Mononuclear cell (primary cell): ENCODE data around the gene ATP7B. TPM values are rescaled to one million over a fixed set of nuclear protein-coding genes. Genes with fewer than 3 reads are reported as not detected.

Experiments
- H3K27me3 ChIP-seq: 2 replicates; pipeline ENCODE4 v1.6.0; 2011; ENCODE audit warnings: low read length, control low read depth; ENCODE audit not compliant: insufficient read depth
- H3K4me1 ChIP-seq: 2 replicates; pipeline ENCODE4 v1.5.1; 2011; ENCODE audit warnings: mild to moderate bottlenecking, low read length, control low read depth; ENCODE audit not compliant: insufficient read depth
- H3K4me3 ChIP-seq: 2 replicates; pipeline ENCODE4 v1.5.1; 2011; ENCODE audit warnings: mild to moderate bottlenecking, low read length, moderate library complexity
- H3K9me3 ChIP-seq: 2 replicates; pipeline ENCODE4 v1.5.1; 2011; ENCODE audit warnings: low read depth, mild to moderate bottlenecking, control low read depth, low read length
- total RNA-seq: library from RNA; depleted of rRNA; stranded (reverse); fragments of >200 nt; gene quantifications from one replicate; pipeline ENCODE4 v1.2.3, GENCODE V29; 2012

ATP7B gene
- total RNA-seq, 1 donor: 0.21 TPM

- Histone ChIP-seq H3K4me3 (no peak overlapping the region), H3K4me1 (no peaks in the 10 kb centered on the region), H3K27me3 (no peaks in the 10 kb centered on the region), H3K9me3 (no peaks in the 10 kb centered on the region)
These were observed 11.1 kb upstream of the ATP7B start for GRCh38 chr13:52022356-52022755.

DNA sequence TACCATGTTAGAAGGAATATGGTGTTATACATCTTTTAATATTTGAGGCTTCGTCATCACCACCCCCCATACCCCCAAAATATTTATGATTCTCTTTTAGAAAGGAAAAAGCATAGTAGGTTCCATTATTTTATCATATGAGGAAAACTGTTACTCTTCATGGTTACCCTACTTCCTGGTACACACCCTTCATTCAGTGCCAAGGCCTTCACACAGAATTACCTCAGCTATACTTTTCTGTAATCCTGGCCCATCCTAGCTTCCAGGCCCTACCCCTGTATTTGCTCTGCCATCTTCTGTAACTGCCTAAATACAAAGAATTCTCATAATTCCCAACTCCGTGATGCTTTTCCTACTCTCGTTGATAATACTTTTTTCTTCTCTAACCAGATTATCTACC lies 8.9 kb upstream of the ATP7B start:
- no peak overlapping the region for H3K4me3 ChIP-seq
- no peaks in the 10 kb centered on the region for H3K9me3 ChIP-seq
- H3K4me1 ChIP-seq: no peaks in the 10 kb centered on the region
- H3K27me3 ChIP-seq: no peaks in the 10 kb centered on the region

GRCh38 chr13:52016296-52016695 lies 5.0 kb upstream of the ATP7B start:
- H3K4me3 ChIP-seq: no peak overlapping the region
- no peaks in the 10 kb centered on the region for H3K9me3 ChIP-seq
- peaks cover 3% of the 10 kb centered on the region for H3K27me3 ChIP-seq
- peaks cover 4% of the 10 kb centered on the region for H3K4me1 ChIP-seq

DNA sequence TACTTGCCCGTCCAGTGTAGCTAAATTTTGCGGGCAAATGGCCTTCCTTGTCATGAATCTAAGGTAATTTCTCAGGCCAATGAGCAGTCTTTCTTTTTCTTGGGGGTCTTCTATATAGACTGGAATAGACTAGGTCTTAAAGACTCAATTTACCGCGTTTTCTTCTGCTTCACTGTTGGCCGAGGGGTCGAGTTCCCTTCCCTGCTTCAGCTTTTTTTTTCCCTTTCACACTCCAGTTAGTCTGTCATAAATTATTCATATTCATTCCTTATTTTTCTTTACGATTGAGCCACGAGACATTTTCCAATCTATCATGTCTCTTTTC lies 1.2 kb upstream of the ATP7B start:
- Histone ChIP-seq H3K27me3 (peaks cover 31% of the 10 kb centered on the region), H3K4me3 (peak overlapping the region; percentile 90), H3K9me3 (no peaks in the 10 kb centered on the region), H3K4me1 (peaks cover 9% of the 10 kb centered on the region)

GRCh38 chr13:52011632-52012511 lies 622 bp upstream of the ATP7B start, which contains the start of gene ALG11:
TSS of gene ALG11 (plus strand) at chr13:52012398. CDS start at chr13:52012419, 21 bp downstream.
- H3K27me3 ChIP-seq: peaks cover 31% of the 10 kb centered on the region
- H3K9me3 ChIP-seq: no peaks in the 10 kb centered on the region
- H3K4me3 ChIP-seq: peak within 1 kb of the TSS; percentile 90
- H3K4me1 ChIP-seq: peaks cover 9% of the 10 kb centered on the region

DNA sequence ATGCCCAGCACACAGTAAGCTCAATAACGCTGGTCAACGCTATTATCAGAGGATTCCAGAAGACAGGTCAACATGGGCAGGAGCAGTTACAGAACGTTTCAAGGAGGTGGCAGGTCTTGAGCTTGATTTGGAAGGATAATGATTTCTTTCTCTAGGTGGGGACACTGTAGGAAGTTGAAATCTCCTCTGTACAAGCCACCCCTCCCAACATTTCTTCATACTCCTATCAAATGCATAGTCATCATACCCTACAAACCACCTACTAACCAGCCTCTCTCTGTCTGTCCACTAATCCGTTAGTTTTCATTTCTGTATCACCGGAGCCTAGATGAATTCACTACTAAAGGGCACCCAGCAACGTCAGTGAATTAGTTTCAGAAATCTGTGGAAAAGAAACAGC lies 1.3 kb downstream of the ATP7B start:
- Histone ChIP-seq H3K4me1 (peaks cover 9% of the 10 kb centered on the region), H3K27me3 (peaks cover 31% of the 10 kb centered on the region), H3K4me3 (no peak overlapping the region), H3K9me3 (no peaks in the 10 kb centered on the region)

- no peaks in the 10 kb centered on the region for H3K9me3 ChIP-seq
- H3K4me3 ChIP-seq: no peak overlapping the region
- peaks cover 9% of the 10 kb centered on the region for H3K4me1 ChIP-seq
- peaks cover 31% of the 10 kb centered on the region for H3K27me3 ChIP-seq
These were observed 4.6 kb downstream of the ATP7B start for GRCh38 chr13:52006523-52007245.

DNA sequence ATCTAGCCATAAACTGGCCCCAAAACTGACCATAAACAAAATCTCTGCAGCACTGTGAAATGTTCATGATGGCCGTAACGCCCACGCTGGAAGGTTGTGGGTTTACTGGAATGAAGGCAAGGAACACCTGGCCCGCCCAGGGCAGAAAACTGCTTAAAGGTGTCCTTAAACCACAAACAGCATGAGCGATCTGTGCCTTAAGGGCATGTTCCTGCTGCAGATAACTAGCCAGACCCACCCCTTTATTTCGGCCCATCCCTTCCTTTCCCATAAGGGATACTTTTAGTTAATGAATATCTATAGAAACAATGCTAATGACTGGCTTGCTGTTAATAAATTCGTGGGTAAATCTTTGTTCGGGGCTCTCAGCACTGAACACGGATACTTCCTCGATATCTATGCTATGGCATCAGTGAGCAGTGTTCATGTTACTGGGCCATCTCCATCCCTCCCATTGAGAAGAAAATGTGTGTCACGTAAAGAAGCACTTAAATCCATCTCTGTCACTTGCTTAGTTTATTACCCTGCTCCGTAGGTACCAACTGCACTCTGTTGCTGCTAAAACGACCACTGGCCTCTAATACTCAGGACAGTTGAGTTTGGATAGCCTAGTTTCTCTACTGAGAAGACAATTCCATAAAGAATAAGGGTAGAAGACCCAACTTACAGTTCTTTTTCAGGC lies 5.3 kb downstream of the ATP7B start:
- Histone ChIP-seq H3K4me3 (no peak overlapping the region), H3K27me3 (peaks cover 25% of the 10 kb centered on the region), H3K4me1 (peaks cover 3% of the 10 kb centered on the region), H3K9me3 (no peaks in the 10 kb centered on the region)

GRCh38 chr13:52004511-52005170 lies 6.6 kb downstream of the ATP7B start:
- H3K9me3 ChIP-seq: no peaks in the 10 kb centered on the region

GRCh38 chr13:52003541-52003940 lies 7.7 kb downstream of the ATP7B start:
- Histone ChIP-seq H3K4me3 (no peak overlapping the region), H3K4me1 (no peaks in the 10 kb centered on the region), H3K9me3 (no peaks in the 10 kb centered on the region), H3K27me3 (peaks cover under 1% of the 10 kb centered on the region)

More at GRCh38 chr13:52004511-52005170, 6.6 kb downstream of the ATP7B start:
- H3K4me1 ChIP-seq: no peaks in the 10 kb centered on the region
- H3K4me3 ChIP-seq: no peak overlapping the region
- H3K27me3 ChIP-seq: peaks cover 11% of the 10 kb centered on the region

DNA sequence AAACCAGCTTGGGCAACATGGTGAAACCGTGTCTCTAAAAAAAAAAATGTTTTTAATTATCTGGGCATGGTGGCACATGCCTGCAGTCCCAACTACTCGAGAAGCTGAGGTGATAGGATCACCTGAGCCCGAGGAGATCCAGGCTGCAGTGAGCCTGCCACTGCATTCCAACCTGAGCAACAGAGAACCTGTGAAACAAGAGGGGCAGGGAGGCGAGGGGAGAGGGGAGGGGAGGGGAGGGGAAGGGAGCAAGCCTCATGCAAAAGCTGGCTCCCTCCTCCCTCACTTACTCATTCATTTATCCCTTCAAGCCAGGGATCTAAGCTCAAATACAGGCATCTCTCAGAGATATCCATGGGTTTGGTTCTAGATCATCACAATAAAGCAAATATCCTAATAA lies 8.9 kb downstream of the ATP7B start:
- Histone ChIP-seq H3K27me3 (no peaks in the 10 kb centered on the region), H3K4me1 (no peaks in the 10 kb centered on the region), H3K9me3 (no peaks in the 10 kb centered on the region), H3K4me3 (no peak overlapping the region)

GRCh38 chr13:52001120-52001731 lies 10.0 kb downstream of the ATP7B start:
- Histone ChIP-seq H3K4me3 (no peak overlapping the region), H3K9me3 (no peaks in the 10 kb centered on the region), H3K4me1 (no peaks in the 10 kb centered on the region), H3K27me3 (no peaks in the 10 kb centered on the region)

DNA sequence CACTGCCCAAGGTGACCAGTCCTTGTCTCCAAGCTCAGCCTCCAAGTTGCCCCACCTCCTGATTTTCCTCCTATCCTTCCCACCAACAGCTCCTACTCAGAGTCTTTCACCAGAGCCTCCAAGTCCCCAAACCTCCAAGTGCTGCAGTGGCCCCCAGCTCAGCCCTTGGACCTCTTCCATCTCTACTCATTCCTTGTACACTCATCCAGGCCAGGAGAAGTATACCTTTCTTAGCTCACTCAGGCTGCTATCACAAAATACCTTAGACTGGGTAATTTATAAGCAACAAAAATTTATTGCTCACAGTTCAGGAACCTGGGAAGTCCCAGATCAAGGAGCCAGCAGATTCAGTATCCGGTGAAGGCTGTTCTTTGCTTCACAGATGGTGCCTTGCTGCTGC lies 11.3 kb downstream of the ATP7B start:
- H3K4me3 ChIP-seq: no peak overlapping the region
- H3K27me3 ChIP-seq: no peaks in the 10 kb centered on the region
- H3K4me1 ChIP-seq: no peaks in the 10 kb centered on the region
- H3K9me3 ChIP-seq: no peaks in the 10 kb centered on the region

GRCh38 chr13:51999510-51999911 lies 11.7 kb downstream of the ATP7B start:
- H3K27me3 ChIP-seq: no peaks in the 10 kb centered on the region
- H3K4me3 ChIP-seq: no peak overlapping the region
- no peaks in the 10 kb centered on the region for H3K4me1 ChIP-seq
- no peaks in the 10 kb centered on the region for H3K9me3 ChIP-seq
